ENCODE measurements around the gene CIC.

The CIC gene

GRCh38 chr19:42288881-42289555 lies 20.0 kb downstream of the CIC start:
- no peak for DNase-seq (ENCODE audit: low spot score)

DNA sequence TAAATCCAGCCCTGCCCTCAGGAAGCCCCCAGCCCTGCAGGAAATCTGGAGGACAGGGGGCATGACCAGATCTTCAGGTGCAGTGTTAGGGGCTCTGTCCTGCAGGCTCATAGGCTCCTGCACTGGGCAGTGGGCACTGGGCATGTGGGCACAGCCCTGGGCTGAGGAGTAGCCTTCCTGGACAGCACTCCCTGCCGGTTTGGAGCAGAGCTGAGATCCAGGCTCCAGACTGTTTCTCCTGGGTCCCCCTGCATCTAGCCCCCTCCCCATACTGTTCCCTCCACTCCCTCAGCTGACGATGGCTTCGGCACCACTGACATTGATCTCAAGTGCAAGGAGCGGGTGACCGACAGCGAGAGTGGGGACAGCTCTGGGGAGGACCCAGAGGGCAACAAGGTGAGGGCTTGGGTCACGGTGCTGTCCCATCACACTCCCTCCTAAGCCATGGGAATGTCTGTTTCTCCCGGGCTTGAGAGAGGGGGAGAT lies 20.5 kb downstream of the CIC start:
- DNase-seq (ENCODE audit: low spot score), result no peak

DNA sequence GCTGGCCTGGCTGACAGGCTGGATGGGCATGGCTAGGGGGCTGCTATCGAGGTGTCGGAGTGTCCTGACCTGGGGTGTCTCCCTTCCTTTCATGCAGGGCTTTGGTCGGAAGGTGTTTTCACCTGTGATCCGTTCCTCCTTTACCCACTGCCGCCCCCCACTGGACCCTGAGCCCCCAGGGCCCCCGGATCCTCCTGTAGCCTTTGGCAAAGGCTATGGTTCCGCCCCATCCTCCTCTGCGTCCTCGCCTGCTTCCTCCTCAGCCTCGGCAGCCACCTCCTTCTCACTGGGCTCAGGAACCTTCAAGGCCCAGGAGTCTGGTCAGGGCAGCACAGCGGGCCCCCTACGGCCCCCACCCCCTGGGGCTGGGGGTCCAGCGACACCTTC lies 21.1 kb downstream of the CIC start:
- DNase-seq (ENCODE audit: low spot score), result no peak

- peak; percentile 49 for DNase-seq (ENCODE audit: low spot score)
These were observed 21.7 kb downstream of the CIC start for GRCh38 chr19:42290523-42291434.

DNA sequence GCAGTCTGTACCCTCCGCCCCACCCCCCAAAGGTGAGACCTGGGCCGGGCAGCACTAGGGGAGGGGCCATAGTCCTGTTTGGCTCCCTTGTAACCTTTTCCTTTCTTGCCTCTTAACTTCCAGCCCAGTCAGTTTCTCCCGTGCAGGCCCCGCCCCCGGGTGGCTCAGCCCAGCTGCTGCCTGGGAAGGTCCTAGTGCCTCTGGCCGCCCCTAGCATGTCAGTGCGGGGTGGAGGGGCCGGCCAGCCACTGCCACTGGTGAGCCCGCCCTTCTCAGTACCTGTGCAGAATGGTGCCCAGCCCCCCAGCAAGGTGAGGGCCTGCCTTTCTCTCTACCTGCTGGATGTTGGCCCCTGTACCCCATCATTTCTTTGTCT lies 22.4 kb downstream of the CIC start:
- no peak for DNase-seq (ENCODE audit: low spot score)

DNA sequence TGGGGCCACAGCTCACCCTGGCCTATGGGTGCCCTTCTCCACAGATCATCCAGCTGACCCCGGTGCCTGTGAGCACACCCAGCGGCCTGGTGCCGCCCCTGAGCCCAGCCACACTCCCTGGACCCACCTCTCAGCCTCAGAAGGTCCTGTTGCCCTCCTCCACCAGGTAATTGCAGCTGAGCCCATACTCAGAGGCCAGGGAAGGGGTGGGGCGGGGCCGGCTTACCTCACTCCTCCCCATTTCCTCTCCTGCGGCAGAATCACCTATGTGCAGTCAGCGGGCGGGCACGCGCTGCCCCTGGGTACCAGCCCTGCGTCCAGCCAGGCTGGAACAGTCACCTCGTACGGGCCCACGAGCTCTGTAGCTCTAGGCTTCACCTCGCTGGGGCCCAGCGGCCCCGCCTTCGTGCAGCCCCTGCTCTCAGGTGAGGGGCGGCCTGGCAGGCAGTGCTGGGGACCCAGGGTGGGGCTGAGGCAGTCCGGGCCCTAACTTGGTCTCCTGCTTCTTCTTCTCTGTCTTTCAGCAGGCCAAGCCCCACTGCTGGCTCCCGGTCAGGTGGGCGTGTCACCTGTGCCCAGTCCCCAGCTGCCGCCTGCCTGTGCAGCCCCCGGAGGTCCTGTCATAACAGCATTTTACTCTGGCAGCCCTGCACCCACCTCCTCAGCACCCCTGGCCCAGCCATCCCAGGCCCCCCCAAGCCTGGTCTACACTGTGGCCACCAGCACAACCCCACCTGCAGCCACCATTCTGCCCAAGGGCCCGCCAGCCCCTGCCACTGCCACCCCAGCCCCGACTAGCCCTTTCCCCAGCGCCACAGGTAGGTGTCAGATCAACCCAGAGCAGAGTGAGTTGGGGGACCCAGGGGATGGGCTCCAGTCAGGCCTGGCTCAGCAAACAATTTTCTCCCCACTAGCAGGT lies 23.2 kb downstream of the CIC start:
- DNase-seq (ENCODE audit: low spot score), result no peak

GRCh38 chr19:42292963-42293362 lies 23.9 kb downstream of the CIC start:
- no peak for DNase-seq (ENCODE audit: low spot score)

DNA sequence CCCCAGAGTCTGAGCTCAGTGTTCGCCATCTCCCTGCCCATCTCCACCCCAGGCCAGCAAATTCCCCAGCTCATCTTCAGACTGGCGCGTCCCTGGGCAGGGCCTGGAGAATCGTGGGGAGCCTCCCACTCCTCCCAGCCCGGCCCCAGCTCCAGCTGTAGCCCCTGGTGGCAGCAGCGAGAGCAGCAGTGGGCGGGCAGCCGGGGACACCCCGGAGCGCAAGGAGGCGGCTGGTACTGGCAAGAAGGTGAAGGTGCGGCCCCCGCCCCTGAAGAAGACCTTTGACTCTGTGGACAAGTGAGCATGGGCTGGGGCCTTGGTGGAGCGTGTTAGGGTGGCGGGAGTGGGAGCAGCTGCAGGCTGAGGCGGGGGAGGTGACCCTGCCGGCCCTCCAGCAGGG lies 24.5 kb downstream of the CIC start:
- DNase-seq (ENCODE audit: low spot score), result no peak

GRCh38 chr19:42293948-42294347 lies 24.9 kb downstream of the CIC start:
- DNase-seq (ENCODE audit: low spot score), result no peak

GRCh38 chr19:42294471-42295137 lies 25.6 kb downstream of the CIC start:
- DNase-seq (ENCODE audit: low spot score), result no peak

DNA sequence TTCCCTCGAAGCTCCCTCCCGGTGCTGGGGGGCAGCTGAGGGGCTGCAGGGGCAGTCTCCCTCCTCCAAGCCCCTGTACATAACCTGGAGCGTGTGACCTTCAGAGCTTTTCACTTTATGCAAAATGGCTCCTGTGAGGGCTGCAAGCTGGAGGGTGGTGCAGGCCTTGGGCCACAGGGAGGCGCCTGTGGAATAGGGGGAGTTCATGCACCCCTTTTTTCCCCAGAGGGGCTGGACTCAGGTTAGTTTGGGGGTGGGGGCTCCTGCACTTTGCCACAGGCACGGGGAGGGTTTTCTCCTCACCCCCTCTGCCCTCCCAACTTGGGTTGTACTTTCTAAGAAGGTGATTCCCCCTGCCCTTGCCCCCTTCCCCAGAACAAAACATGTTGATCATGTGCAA lies 26.3 kb downstream of the CIC start:
- DNase-seq (ENCODE audit: low spot score), result no peak

DNA sequence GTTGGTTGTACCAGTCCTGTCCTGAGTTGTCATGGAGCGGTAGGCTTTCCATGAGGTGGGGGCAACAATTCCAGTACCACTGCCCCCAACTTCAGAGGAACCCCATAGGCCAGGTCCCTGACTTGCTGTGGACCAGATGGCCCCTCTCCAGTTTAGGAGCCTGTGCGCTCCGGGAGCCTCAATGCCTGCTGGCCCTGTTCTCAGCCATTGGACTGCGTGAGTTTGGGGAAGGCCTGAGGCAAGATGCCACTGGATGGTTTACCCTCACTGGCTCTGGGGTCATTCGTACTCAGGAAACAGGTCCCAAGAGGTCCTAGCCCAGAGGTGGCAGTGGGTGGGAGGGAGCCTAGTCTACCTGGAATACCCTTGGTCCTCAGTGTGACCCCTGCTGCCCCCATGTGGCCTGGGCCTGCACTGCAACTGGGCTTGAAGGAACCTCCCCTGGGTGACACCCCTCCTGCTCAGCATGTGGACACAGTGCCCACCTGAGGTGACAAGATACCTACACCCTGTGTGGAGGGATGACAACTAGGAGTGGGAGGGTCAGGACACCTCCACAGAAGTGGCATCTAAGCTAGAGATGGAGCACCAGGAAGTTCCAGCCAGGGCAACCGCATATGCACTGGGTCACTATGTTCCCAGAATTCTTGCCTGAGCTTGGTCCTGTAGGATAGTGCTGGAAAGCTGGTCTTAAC lies 26.9 kb downstream of the CIC start:
- peak; percentile 80 for DNase-seq (ENCODE audit: low spot score)

DNA sequence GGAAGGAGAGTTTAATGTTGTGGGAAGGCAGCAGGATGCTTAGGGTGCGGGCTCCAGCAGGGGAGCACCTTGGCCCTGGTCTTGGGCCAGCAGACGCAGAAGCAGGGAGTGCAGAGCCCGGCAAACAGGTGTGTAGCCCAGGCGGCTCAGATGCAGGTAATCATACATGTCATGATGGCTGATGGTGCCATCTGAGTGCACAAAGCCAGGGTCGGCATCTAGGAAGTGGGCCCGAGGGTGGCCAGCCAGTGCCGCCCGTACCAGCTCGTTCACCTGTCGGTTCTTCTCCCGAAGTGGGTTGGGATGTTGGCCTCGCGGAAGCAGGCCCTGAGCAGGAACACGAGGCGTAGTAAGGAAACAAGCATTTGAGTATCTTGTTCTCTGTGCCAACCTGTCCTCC lies 28.0 kb downstream of the CIC start:
- DNase-seq (ENCODE audit: low spot score), result no peak

DNA sequence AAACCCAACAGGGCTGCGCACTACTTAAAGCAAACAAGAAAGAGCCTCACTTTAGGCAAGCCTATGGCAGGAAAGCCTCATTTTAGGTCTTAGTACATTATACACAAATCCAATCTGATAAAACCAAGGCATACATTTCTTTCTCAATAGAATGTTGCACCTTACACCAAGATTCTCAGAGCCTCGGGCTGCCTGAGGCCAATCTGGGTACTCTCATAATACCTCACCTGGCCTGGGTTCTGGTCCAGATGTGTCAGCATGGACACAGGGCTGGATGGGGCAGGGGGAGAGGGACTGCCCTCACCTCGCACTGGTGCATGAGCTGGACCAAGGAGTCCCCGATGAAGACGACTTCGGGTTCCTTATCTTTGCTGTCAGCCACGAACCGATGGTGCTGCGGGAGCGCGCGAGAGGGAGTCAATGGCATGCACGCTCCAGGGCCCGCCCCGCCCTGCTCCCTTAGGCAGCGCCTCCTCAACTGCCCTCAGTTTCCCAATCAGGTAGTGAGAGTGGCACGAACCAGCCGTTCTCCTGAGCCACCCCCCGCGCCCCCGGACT lies 32.7 kb downstream of the CIC start, which contains the start of gene PRR19:
Gene PRR19 (plus strand): TSS at position 487 of the 558 bp plus-strand sequence. CDS start 7,453 bp downstream, outside the sequence.
- no peak for DNase-seq (ENCODE audit: low spot score)

DNA sequence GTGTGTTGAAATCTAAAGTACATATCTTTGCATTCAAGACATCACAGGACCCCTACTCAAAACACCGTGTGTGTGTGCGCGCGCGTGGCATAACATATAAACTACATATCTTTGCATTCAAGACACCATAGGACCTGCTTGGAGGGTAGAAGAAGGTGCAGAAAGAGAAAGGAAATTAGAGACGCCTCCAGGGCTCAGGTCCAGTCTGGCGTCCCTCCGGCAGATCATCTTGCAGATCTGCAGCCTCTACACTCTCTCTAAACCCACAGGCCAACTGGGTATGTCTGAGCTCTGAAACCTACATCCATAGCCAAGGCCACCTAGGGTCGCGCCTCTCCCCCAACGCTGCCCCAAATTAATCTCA lies 34.0 kb downstream of the CIC start:
- no peak for DNase-seq (ENCODE audit: low spot score)

DNA sequence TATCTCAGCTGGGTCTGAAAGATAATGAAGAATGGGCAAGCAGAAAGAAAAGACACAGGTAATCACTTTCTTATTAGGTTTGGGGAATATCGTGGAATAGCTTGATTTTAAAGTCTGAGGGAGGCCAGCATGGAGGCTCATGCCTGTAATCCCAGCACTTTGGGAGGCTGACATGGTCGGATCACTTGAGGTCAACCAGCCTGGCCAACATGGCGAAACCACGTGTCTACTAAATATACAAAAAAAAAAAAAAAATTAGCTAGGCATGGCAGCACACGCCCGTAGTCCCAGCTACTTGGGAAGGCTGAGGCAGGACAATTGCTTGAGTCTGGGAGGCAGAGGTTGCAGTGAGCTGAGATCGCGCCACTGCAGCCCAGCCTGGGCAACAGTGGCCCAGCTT lies 34.8 kb downstream of the CIC start:
- DNase-seq (ENCODE audit: low spot score), result no peak

- DNase-seq (ENCODE audit: low spot score), result no peak
These were observed 37.6 kb downstream of the CIC start for GRCh38 chr19:42306646-42307045.

GRCh38 chr19:42309686-42310085 lies 40.6 kb downstream of the CIC start:
- no peak for DNase-seq (ENCODE audit: low spot score)

GRCh38 chr19:42311657-42312056 lies 42.6 kb downstream of the CIC start:
- DNase-seq (ENCODE audit: low spot score), result no peak

DNA sequence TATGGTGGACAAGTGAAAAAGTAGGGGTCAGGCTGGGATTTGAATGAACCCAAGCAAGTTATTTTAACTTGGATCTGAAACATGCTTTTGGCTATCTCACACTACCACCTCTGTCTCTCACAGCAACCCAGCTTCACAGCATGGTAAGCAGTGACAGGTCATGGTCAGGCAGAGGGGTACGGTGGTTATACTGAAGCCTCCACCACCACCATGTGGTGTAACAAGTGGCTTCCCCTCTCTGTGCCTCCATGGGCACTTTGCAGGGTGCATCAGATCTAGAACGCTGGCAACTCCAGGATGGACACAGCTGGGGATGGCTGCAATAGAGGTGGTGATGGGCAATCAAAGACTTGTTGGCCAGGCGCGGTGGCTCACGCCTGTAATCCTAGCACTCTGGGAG lies 43.3 kb downstream of the CIC start:
- DNase-seq (ENCODE audit: low spot score), result no peak

All from SW480 (cell line).